GM21447 (cell line): ENCODE data around the gene HACL1.

Experiments
- ATAC-seq: cut with Tn5 transposase; IDR thresholded peaks from one replicate; pipeline ENCODE4 v1.9.1; 2021; ENCODE audit not compliant: unreplicated experiment

Gene HACL1

GRCh38 chr3:15601399-15602145 lies at the start of gene HACL1, which contains the start of gene BTD:
TSS of gene HACL1 (minus strand) at chr3:15601569. CDS start at chr3:15601463, 106 bp downstream.
TSS of gene BTD (plus strand) at chr3:15601745. CDS start at chr3:15635440, 33,695 bp downstream.
- peak; percentile 93 for ATAC-seq

DNA sequence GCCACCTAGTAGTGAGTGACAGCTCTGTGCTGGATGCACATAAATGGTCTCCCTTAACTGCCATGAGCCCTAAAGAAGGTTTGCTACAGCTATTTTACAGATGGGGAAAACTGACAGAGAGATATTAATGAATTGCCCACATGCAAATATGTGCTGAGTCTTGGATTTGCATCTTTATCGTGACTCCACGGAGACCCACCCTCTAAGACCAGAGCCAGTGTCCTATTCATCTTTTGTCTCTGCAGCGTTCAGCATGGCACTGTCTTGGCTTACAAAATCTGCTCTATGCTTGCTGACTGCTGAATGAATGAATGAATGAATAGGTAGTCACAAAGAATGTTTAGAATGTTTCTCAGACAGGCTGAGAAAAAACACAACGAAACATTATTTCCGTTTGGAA lies 48.5 kb upstream of the HACL1 start:
- ATAC-seq = no peak

- no peak for ATAC-seq
Observed at GRCh38 chr3:15649341-15649740, 48.0 kb upstream of the HACL1 start.

DNA sequence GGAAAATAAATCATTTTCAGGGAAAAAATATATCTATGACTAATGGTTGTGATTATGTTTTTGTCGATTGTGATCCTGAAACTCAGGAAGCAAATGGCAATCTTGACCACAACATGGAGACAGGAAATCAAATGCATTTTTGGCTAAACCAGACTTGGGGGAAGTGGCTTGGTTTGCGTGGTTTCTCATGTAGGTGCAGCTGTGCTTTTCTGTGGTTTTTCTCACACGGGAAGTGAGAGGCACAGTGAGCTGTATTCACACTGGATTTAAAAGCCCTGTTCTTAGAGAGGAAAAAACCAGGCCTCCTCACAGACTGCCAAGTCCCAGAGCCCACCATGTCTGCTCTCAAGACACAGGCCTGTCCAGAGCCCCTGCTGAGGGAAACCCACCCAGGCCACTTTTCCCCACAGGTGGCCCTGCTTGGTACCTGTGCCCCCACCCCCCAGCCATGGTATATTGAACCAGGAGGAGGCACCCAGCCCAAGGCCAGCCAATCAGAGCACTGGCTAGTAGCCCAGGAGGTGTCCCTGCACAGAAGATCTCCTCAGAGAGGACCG lies 46.3 kb upstream of the HACL1 start:
- peak; percentile 93 for ATAC-seq

DNA sequence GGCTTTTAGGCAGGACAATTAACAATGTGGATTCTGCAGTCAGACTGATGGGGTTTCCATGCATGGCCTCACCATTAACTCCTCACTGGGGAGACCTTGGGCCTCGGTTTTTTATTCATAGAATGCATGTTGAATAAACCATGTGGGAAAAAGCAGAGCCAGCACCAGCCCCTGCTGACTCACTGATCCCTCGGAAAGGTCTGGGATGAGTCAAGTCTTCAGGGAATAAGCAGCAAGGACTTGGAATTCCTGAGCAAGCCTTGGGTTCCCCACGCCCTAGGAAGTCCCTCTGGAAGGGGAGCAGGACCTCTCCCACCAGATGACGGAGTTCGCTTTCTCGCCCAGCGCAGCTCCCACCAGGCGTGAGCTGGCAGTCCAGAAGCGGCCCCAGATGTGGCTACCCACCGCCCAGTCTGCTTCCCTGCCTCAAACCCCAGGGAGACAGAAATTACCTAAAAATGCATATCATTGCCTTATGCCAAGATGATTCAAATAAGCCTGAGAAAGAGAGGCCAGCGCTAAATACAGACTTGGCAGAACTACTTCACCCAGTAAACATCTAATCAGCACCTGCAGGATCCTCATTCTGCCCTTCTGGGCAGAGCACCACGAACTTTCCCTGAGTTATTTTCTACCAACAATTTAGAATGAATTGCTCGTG lies 45.6 kb upstream of the HACL1 start:
- peak; percentile 14 for ATAC-seq

GRCh38 chr3:15645740-15646501 lies 44.6 kb upstream of the HACL1 start:
- no peak for ATAC-seq

DNA sequence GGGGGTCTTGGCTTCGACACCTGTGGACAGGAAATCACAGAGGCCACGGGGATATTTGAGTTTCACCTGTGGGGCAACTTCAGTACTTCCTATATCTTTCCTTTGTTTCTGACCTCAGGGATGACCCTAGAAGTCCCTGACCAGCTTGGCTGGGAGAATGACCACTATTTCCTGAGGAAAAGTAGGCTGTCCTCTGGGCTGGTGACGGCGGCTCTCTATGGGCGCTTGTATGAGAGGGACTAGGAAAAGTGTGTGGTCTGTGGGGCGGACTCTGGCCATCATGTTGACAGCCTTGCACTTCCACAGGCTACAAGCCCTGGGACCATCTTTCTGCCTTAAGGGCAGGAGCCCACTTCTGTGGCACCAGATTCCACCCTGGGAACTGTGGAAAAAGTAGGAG lies 43.9 kb upstream of the HACL1 start:
- ATAC-seq = no peak

DNA sequence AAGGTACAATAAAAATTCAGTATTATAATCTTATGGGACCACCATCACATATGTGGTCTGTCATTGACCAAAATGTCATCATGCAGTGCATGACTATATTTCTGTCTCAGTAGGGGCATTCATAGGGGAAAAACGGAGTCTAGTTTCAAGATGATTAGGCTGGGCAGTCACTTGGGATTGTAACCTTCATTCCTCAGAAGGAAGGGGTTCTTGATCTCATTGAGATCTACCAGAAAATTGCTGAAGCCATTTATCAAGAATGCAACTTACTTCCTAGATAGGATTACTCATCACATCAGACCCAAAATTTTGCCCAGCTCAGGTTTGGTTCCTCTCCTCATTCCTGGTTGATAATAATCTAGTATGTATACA lies 37.5 kb upstream of the HACL1 start:
- ATAC-seq = no peak

GRCh38 chr3:15638193-15638890 lies 37.0 kb upstream of the HACL1 start:
- no peak for ATAC-seq

DNA sequence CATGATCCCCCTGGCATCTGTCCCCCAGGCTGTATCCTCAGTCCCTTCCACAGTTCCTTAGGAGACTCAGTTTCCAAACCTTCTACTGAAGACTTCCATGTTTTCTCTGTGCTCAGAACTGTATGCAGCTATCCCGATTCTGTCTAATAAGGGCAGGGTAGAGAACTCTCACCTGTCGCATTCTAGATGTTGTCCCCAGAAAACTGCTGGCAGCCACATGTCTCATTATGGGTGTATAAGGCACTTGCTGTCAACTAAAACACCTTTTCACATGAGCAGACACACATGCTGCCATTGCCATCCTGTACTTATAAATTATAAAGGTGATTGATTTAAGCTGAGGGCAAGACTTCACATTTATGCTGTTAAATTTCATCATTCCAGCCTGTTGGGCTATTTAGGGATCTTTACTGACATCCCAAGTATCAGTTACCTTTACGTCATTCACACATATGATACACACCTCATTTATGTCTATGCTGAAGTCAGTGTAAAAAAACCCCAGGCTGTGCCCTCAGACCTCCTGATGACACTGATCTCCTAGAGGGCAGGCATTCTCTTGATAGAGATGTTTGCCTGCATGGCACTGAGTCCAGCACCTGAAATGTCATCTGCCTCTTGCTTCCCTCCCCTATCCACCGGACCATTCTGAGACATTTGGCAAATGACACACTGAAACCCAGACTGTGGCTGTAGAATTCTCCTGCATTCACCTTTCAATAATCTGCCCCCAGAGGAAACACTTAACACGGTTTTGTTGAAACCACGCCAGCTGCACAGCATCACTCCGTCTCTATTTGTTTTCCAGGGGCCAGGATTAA lies 36.0 kb upstream of the HACL1 start:
- ATAC-seq = peak; percentile 38

DNA sequence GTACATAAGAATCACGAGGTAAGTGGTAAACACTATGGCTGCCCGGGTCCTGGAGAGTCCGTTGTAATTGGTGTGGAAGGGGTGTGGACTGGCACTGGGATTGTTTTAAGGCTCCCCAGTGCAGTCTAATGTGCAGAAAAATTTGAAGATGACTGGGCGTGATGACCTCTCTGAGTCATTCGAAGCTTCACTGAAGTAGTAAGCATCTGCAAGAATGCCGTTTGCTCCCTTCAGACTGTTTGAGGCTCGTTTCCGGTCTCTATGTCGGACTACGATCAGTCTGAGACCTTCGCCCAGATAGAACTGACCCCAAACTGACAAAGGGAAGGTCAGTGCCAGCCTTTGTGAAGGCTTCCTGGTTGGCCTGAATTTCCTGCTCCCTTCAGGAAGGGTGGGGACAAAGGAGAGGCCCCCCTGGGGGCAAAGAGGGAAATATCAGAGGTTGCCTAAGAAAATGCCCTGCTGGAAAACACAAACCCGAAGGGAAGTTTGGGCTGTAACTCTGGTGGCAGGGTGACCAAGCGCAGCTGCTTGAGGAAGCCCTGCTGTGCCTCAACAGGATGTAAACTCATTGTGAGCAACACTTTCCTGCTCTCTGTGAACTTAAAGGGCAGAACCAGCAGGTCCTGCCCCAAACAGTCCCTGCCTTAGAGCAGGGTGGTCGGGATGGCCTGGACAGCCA lies 34.8 kb upstream of the HACL1 start:
- ATAC-seq = peak; percentile 79

DNA sequence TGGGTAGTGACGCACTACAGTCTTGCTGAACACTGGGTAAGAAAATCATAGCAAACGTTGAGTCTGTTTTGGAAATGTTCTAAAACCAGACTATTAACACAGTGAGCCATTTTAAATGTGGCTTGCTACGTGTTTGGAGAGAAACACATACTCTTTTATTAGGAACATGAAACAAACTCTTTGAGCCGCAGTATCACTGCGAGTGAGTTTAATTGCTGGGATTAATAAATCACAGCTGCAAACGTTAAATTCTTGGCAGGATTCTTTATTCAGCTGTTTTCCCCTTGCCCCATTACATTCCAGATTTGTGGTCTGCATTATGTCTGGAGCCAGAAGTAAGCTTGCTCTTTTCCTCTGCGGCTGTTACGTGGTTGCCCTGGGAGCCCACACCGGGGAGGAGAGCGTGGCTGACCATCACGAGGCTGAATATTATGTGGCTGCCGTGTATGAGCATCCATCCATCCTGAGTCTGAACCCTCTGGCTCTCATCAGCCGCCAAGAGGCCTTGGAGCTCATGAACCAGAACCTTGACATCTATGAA lies 33.8 kb upstream of the HACL1 start:
- no peak for ATAC-seq

- no peak for ATAC-seq
Observed at GRCh38 chr3:15634671-15635070, 33.3 kb upstream of the HACL1 start.

DNA sequence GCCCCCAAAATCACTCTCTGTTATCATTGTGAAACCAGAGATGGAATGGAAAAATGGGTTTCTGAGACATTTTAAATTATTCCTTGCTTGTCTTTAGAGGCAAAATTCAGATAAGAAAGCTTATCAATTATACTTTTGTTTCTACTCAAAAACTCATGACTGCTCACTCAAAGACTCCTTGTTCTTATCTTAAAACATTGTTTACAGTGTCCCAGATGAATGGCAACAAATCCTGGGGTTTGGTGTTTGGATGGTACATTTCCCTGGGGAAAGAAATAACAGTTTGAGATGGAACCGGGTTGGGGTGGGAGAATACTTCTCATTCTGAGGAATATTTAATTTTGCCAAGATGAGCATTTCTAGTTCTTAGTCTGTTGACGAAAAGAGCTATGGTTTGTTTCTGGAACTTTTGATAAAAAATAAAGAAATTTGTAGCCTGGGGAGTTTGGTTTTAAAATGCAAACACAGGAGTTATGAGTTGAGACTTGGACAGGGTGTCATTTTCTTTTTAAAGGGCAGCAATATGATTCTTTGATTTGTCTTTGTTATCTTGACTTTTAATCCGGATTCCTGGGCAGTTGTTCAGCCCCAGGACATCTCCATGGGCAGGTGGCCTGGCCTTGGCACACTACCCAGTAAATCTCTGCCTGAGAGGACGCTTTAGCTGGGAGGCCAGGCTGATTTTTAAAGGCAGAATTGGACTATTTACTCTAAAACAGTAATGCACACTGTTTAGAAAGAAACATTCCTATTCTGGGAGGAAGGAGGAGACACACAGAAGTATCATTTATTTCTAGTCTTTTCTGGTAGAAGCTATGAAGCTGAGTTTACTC lies 32.6 kb upstream of the HACL1 start:
- ATAC-seq = no peak

- no peak for ATAC-seq
Observed at GRCh38 chr3:15633159-15633558, 31.8 kb upstream of the HACL1 start.

DNA sequence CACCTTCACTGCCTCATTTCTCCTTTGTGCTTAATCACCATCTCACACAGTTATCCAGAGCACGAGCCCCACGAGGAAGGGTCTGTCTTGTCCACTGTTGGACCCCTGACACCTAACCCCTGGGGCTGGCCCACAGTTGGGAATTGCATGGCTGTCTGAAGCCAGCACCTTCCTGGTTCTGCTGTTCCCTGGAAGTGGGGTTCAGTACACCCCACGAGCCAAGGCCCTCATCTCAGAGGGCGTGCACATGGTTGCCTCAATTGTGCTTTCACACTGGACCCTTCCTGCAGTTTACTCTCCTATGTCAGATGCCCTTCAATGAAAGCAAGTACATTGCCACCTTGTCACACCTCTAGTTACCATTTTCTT lies 30.8 kb upstream of the HACL1 start:
- no peak for ATAC-seq

GRCh38 chr3:15631426-15632211 lies 30.2 kb upstream of the HACL1 start:
- ATAC-seq = no peak
